Type B pancreatic cell (in vitro differentiated cells): ENCODE measurements around the gene KIDINS220. TPM values are rescaled to one million over a fixed set of nuclear protein-coding genes. Genes with fewer than 3 reads are reported as not detected.

Experiments used
- DNase-seq: peaks from one replicate; pipeline ENCODE4 v3.0.0; 2021; ENCODE audit warnings: mixed read lengths; ENCODE audit not compliant: unreplicated experiment; ENCODE audit errors: extremely low spot score
- H3K27ac Mint-ChIP-seq: 2 replicates; pipeline ENCODE4 v1.8.0; 2021; ENCODE audit warnings: mild to moderate bottlenecking, mixed read lengths
- H3K27me3 Mint-ChIP-seq: 2 replicates; pipeline ENCODE4 v1.8.0; 2021; ENCODE audit warnings: mixed read lengths
- H3K36me3 Mint-ChIP-seq: 2 replicates; pipeline ENCODE4 v1.8.0; 2021; ENCODE audit warnings: mixed read lengths
- H3K4me1 Mint-ChIP-seq: one replicate; pipeline ENCODE4 v1.8.0; 2021; ENCODE audit warnings: mixed read lengths; ENCODE audit not compliant: unreplicated experiment
- H3K4me3 Mint-ChIP-seq: 2 replicates; pipeline ENCODE4 v1.8.0; 2021; ENCODE audit warnings: mild to moderate bottlenecking, mixed read lengths
- H3K9me3 Mint-ChIP-seq: 2 replicates; pipeline ENCODE4 v1.8.0; 2021; ENCODE audit warnings: mixed read lengths
- total RNA-seq: library from RNA; stranded (reverse); gene quantifications from 2 replicates; pipeline ENCODE4 v1.2.1, GENCODE V29; 2021; ENCODE audit warnings: low replicate concordance
- TF ChIP-seq, protein P1 (sequence below): fragments of 200-600 bp; sonication (generic); conservative IDR thresholded peaks from 2 replicates; pipeline ENCODE4 v1.5.0; 2021; ENCODE audit warnings: antibody characterized with exemption, mild to moderate bottlenecking

Gene KIDINS220
- total RNA-seq, 1 donor from 2014 or later, result 73.1 TPM

DNA sequence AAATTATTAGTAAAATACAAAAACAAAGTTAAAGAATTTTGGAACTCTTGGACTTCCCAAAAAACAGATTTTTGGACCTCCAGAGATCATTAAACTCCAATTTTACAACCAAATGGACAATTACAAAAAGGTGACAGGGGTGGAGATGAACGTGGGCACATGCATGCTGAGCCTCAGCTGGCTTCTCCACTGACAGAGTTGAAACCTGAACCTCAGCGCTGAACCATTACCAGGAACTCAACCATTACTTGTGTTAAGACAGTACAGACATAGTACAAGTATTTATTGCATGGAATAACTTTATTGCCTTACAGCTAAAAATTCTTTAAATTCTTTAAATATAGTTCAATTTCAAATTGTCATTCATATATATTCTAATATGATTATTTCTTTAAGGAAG lies 33.0 kb upstream of the KIDINS220 start:
- no peaks in the 10 kb centered on the region for H3K9me3 Mint-ChIP-seq
- H3K4me3 Mint-ChIP-seq, result no peak overlapping the region
- H3K4me1 Mint-ChIP-seq, result no peaks in the 10 kb centered on the region
- peaks cover 15% of the 10 kb centered on the region for H3K36me3 Mint-ChIP-seq
- TF ChIP-seq, protein P1, sequence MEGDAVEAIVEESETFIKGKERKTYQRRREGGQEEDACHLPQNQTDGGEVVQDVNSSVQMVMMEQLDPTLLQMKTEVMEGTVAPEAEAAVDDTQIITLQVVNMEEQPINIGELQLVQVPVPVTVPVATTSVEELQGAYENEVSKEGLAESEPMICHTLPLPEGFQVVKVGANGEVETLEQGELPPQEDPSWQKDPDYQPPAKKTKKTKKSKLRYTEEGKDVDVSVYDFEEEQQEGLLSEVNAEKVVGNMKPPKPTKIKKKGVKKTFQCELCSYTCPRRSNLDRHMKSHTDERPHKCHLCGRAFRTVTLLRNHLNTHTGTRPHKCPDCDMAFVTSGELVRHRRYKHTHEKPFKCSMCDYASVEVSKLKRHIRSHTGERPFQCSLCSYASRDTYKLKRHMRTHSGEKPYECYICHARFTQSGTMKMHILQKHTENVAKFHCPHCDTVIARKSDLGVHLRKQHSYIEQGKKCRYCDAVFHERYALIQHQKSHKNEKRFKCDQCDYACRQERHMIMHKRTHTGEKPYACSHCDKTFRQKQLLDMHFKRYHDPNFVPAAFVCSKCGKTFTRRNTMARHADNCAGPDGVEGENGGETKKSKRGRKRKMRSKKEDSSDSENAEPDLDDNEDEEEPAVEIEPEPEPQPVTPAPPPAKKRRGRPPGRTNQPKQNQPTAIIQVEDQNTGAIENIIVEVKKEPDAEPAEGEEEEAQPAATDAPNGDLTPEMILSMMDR, result no peak
- H3K27ac Mint-ChIP-seq, result no peak overlapping the region
- no peak for DNase-seq
- no peaks in the 10 kb centered on the region for H3K27me3 Mint-ChIP-seq

DNA sequence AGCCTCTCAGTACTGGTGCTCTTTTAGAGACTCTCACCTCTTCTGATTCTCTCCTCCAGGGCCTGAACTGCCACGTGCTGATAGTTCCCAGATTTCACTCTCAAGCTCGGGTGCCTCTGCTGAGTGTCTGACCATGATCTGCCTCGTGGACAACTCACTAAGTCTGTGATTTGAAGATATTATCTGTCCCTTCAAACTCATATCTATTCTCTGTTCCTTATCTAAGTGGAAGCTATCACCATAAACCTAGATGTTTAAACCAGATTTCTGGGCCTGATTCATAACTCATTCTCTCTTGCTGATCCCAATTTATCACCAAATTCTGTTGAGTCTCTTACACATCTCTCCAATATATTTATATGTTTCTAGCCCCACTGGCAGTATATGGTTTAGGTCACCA lies 29.9 kb upstream of the KIDINS220 start:
- no peak for DNase-seq
- TF ChIP-seq, protein P1, result no peak
- peaks cover 27% of the 10 kb centered on the region for H3K36me3 Mint-ChIP-seq
- no peak overlapping the region for H3K4me3 Mint-ChIP-seq
- no peaks in the 10 kb centered on the region for H3K4me1 Mint-ChIP-seq
- H3K27me3 Mint-ChIP-seq, result no peaks in the 10 kb centered on the region
- no peaks in the 10 kb centered on the region for H3K9me3 Mint-ChIP-seq
- no peak overlapping the region for H3K27ac Mint-ChIP-seq

DNA sequence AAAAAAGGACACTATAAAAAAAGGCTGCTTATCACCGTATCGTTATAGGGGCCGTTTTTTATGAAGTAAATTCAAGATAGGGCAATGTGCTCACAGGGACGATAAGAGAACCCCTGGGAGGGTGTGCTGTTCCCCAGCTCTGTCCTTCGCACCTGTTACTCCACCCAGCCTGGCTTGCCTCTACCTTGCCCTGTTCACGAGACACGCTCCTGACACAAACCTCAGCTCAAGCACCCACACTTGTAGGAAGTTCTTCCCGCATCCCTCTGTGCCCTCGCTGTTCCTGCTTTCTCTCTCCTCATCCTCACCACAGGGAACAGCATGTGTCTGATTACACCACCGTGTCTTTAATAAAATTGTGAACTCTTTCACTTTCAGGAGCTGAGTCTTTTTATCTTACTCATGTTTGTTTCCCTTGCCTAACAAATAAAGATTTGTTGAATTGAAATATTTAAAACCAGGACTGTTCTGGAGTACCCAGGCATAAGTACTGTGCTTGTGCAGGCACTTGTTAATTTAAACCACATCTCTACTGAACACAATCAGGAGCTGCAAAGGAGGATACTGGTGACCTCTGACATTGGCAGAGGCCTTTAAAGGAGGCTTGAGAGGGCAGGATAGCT lies 26.0 kb upstream of the KIDINS220 start:
- Mint-ChIP-seq H3K27ac (no peak overlapping the region), H3K4me1 (peaks cover 2% of the 10 kb centered on the region), H3K36me3 (peaks cover 27% of the 10 kb centered on the region), H3K27me3 (no peaks in the 10 kb centered on the region), H3K9me3 (no peaks in the 10 kb centered on the region), H3K4me3 (no peak overlapping the region)
- no peak for DNase-seq
- TF ChIP-seq, protein P1, result no peak

DNA sequence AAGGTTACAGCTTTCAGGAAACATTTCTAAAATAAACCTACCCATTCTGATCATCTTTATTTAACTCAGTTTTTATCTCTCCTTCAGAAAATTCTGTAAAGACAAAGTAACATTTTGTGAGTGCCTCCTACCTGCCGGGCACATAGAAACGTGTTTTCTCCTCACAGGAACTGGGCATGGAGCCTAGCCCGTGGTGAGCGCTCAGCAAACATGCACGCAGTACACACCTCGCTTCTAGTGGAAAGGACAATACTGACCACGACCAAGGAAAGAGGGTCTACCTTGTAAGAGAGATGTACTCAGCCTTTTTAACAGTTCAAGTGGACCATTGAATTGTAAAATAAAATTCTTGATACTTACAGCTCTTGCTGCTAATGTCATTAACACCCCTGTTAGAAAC lies 24.8 kb upstream of the KIDINS220 start:
- Mint-ChIP-seq H3K9me3 (no peaks in the 10 kb centered on the region), H3K27me3 (no peaks in the 10 kb centered on the region), H3K36me3 (peaks cover 24% of the 10 kb centered on the region), H3K27ac (no peak overlapping the region), H3K4me1 (peaks cover 11% of the 10 kb centered on the region), H3K4me3 (no peak overlapping the region)
- DNase-seq, result no peak
- TF ChIP-seq, protein P1, result no peak

DNA sequence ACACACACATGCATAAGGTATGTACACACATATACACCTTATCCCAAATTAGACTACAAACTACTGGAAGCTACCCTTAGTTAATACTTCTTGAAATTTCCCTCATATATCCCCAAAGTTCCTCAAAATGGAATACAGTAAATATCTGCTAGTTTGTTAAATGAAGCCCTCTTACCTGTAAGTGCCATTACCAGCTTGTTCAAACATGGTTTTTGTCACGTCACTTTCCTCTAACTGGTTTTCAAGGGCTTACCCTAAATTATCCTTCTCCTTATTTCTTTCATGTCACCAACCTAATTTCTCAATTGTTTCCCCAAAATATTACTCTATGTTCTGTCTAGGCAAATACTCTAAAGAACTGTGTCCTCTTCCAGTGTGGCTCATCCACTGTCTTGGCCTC lies 24.4 kb upstream of the KIDINS220 start:
- H3K27ac Mint-ChIP-seq, result no peak overlapping the region
- no peak overlapping the region for H3K4me3 Mint-ChIP-seq
- no peak for DNase-seq
- H3K36me3 Mint-ChIP-seq, result peaks cover 23% of the 10 kb centered on the region
- H3K27me3 Mint-ChIP-seq, result no peaks in the 10 kb centered on the region
- H3K9me3 Mint-ChIP-seq, result no peaks in the 10 kb centered on the region
- H3K4me1 Mint-ChIP-seq, result peaks cover 11% of the 10 kb centered on the region
- TF ChIP-seq, protein P1, result no peak

DNA sequence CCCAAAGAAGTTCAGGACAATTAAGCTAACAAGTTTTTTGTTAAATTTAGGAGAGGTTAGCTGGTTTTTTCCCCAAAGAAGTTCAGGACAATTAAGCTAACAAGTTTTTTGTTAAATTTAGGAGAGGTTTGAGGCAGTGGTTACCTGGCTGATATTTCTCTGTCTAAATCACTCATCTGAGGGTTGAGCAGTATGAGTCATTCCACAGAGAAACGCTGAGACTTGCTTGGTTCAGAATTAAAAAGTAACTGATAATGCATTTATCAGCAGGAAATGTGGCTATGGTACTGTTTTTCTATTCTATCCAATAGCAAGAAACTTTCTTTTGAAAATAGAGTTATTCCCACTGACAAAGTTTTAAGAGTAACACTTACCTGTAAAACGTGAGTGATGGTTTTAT lies 22.8 kb upstream of the KIDINS220 start:
- DNase-seq, result no peak
- H3K4me3 Mint-ChIP-seq, result no peak overlapping the region
- peaks cover 27% of the 10 kb centered on the region for H3K36me3 Mint-ChIP-seq
- H3K27ac Mint-ChIP-seq, result no peak overlapping the region
- H3K27me3 Mint-ChIP-seq, result no peaks in the 10 kb centered on the region
- peaks cover 11% of the 10 kb centered on the region for H3K4me1 Mint-ChIP-seq
- no peaks in the 10 kb centered on the region for H3K9me3 Mint-ChIP-seq
- TF ChIP-seq, protein P1, result no peak
